GM18499 (cell line): ENCODE data around the gene SNIP1.
"Not testable (repeated sequence)": the region's sequence is repeated elsewhere in the genome, so short reads cannot be mapped to it uniquely, and the experiment has no call there.

Experiments
- ATAC-seq: cut with Tn5 transposase; IDR thresholded peaks from one replicate; pipeline ENCODE4 v1.9.1; 2021; ENCODE audit warnings: moderate number of reproducible peaks; ENCODE audit not compliant: insufficient read depth, unreplicated experiment

The SNIP1 gene

GRCh38 chr1:37515185-37516034 is 38.7 kb downstream of the SNIP1 start:
- ATAC-seq, result no peak

- ATAC-seq, result no peak
These were observed 39.5 kb downstream of the SNIP1 start, which contains the start of gene MEAF6 for GRCh38 chr1:37514350-37515184. Gene MEAF6 (minus strand): TSS chr1:37514766. CDS start chr1:37514746, 20 bp downstream.

- ATAC-seq, result no peak
These were observed 40.2 kb downstream of the SNIP1 start for GRCh38 chr1:37513795-37514349.

- no peak for ATAC-seq
These were observed 44.9 kb downstream of the SNIP1 start for GRCh38 chr1:37509181-37509580.

GRCh38 chr1:37506740-37507139 is 47.4 kb downstream of the SNIP1 start:
- ATAC-seq, result no peak

- not testable (repeated sequence) for ATAC-seq
These were observed 51.3 kb downstream of the SNIP1 start for GRCh38 chr1:37502791-37503190.

GRCh38 chr1:37502104-37502503 is 52.0 kb downstream of the SNIP1 start:
- no peak for ATAC-seq

GRCh38 chr1:37501661-37502060 is 52.4 kb downstream of the SNIP1 start:
- ATAC-seq, result no peak

GRCh38 chr1:37498872-37499617 is 55.0 kb downstream of the SNIP1 start:
- no peak for ATAC-seq

- ATAC-seq, result no peak
These were observed 56.3 kb downstream of the SNIP1 start for GRCh38 chr1:37497832-37498231.

- ATAC-seq, result no peak
These were observed 58.2 kb downstream of the SNIP1 start for GRCh38 chr1:37495875-37496274.

GRCh38 chr1:37493336-37494098 is 60.6 kb downstream of the SNIP1 start:
- no peak for ATAC-seq

- ATAC-seq, result no peak
These were observed 66.5 kb downstream of the SNIP1 start for GRCh38 chr1:37487619-37487984.

GRCh38 chr1:37486680-37487618 is 67.1 kb downstream of the SNIP1 start:
- ATAC-seq, result no peak

- ATAC-seq, result no peak
These were observed 68.0 kb downstream of the SNIP1 start for GRCh38 chr1:37485902-37486679.
